ENCODE results near the gene GYPA. TPM values are rescaled to one million over a fixed set of nuclear protein-coding genes. Genes with fewer than 3 reads are reported as not detected.
A peak's percentile ranks its signal among the peaks of the same experiment; 100 is the strongest.
"Not testable (repeated sequence)": the region's sequence is repeated elsewhere in the genome, so short reads cannot be mapped to it uniquely, and the experiment has no call there.

The GYPA gene
- total and polyA plus RNA-seq, 3 experiments from 2014 or later, result not detected

DNA sequence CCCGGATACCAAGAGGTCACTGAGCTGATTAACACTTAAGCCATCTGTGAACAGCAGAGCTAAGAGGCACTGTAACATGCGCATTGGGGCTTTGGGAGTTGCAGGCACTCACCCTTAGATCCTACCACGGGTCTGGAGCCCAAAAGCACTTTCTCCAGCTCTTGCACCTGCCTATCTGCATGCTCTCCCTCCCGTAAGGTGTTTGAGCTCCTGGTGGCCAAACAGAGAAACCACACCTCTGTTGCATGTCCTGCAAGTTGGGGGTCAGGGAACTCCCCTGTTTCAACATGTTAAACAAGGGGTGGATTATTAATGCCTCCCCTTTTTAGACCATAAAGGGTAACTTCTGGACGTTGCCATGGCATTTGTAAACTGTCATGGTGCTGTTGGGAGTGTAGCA lies 49.8 kb downstream of the GYPA start:
- Mint-ChIP-seq H3K4me3 (no peak overlapping the region), H3K27me3 (peaks cover 0 to 8% of the 10 kb centered on the region in 2 donors), H3K4me1 (no peaks in the 10 kb centered on the region), H3K36me3 (no peaks in the 10 kb centered on the region), H3K9me3 (peaks cover 0 to 2% (median 0%) of the 10 kb centered on the region in 5 donors), H3K27ac (no peak overlapping the region)
- Histone ChIP-seq H3K36me3 (ENCODE audit: insufficient read depth, low read length) (no peaks in the 10 kb centered on the region), H3K4me1 (ENCODE audit: insufficient read depth, low read length) (no peaks in the 10 kb centered on the region), H3K4me3 (ENCODE audit: low read length) (no peak overlapping the region), H3K9me3 (ENCODE audit: low read length) (no peaks in the 10 kb centered on the region), H3K27ac (ENCODE audit: low read depth, low read length) (no peak overlapping the region), H3K27me3 (ENCODE audit: insufficient read depth, low read length, poor library complexity, severe bottlenecking) (no peaks in the 10 kb centered on the region)
- ChIA-PET CTCF (no interaction called here), POLR2A (no interaction called here)
- no peak for DNase-seq

DNA sequence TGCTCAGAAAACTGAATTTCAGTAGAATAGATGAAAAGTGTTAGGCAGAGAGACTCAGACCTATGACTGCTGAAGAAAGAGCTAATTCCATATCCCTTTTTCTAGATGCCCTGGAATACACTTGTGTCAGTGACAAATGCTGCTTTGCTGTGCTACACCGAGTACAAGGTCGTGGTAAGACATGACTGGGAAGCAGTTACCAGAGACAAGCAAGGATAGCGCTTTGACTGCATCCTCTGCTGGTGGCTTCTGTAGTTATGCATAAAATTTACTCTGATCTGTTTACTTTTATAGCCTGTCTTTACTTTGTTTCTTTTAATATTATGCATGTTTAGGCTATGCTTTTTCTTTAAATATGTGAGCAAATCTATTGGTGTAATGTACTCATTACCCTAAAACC lies 58.5 kb downstream of the GYPA start:
- H3K27ac ChIP-seq (ENCODE audit: low read depth, low read length); H3K36me3 Mint-ChIP-seq; H3K36me3 ChIP-seq (ENCODE audit: insufficient read depth, low read length); H3K27me3 ChIP-seq (ENCODE audit: insufficient read depth, low read length, poor library complexity, severe bottlenecking); H3K27ac Mint-ChIP-seq; H3K4me1 ChIP-seq (ENCODE audit: insufficient read depth, low read length); DNase-seq; H3K4me1 Mint-ChIP-seq; H3K9me3 Mint-ChIP-seq; CTCF ChIA-PET; H3K4me3 Mint-ChIP-seq; H3K27me3 Mint-ChIP-seq; H3K4me3 ChIP-seq (ENCODE audit: low read length); POLR2A ChIA-PET; H3K9me3 ChIP-seq (ENCODE audit: low read length): not testable (repeated sequence)

DNA sequence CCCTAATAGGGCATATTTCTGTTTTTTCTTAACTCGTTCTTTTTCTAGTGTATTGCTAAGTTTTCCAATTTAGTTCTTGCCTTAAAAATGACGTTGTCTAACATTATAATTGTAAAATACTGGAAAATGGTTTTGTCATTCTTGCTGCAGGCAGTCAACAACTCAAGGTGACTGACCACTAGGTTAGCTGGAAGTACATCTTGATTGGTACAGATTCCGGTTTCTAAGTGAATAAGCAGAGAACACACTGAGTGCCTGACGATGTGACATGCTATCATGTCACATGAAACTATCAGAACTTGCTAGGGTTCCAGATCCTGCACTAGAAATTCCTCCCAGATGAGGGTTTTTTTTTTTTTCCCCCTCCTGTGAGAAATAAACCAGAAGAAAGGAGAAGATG lies 60.4 kb downstream of the GYPA start:
- H3K27me3 Mint-ChIP-seq; H3K27ac Mint-ChIP-seq; H3K9me3 Mint-ChIP-seq; H3K27me3 ChIP-seq (ENCODE audit: insufficient read depth, low read length, poor library complexity, severe bottlenecking); H3K9me3 ChIP-seq (ENCODE audit: low read length); H3K4me1 Mint-ChIP-seq; CTCF ChIA-PET; H3K36me3 Mint-ChIP-seq; H3K27ac ChIP-seq (ENCODE audit: low read depth, low read length); DNase-seq; H3K4me1 ChIP-seq (ENCODE audit: insufficient read depth, low read length); H3K36me3 ChIP-seq (ENCODE audit: insufficient read depth, low read length); H3K4me3 ChIP-seq (ENCODE audit: low read length); H3K4me3 Mint-ChIP-seq; POLR2A ChIA-PET: not testable (repeated sequence)

DNA sequence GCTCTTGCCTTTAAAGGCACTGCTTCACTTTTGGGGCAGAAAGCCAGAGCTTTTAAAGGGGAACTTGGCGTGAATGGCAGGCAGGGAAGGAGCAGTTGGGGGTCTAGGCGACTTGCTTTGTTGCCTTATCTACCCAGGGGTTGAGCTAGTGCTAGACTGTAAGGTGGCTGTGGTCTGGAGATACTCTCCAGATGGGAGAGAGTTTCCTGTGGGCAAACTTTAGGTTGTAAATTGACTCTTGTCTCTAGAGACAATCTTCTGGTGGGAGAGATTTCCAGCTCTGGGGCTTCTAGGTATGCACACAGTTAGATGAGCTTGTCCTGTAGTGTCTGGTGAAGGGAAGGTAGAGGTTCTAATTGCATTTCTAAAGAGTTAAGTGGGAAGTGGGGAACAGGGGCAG lies 61.8 kb downstream of the GYPA start:
- H3K9me3 Mint-ChIP-seq; H3K4me1 Mint-ChIP-seq; H3K27me3 ChIP-seq (ENCODE audit: insufficient read depth, low read length, poor library complexity, severe bottlenecking); H3K36me3 Mint-ChIP-seq; H3K27me3 Mint-ChIP-seq; H3K4me3 ChIP-seq (ENCODE audit: low read length); CTCF ChIA-PET; H3K9me3 ChIP-seq (ENCODE audit: low read length); H3K4me3 Mint-ChIP-seq; H3K36me3 ChIP-seq (ENCODE audit: insufficient read depth, low read length); POLR2A ChIA-PET; H3K27ac ChIP-seq (ENCODE audit: low read depth, low read length); H3K4me1 ChIP-seq (ENCODE audit: insufficient read depth, low read length); DNase-seq: not testable (repeated sequence)
- H3K27ac Mint-ChIP-seq, result peak overlapping the region in 1 of 8 donors; percentile 5

DNA sequence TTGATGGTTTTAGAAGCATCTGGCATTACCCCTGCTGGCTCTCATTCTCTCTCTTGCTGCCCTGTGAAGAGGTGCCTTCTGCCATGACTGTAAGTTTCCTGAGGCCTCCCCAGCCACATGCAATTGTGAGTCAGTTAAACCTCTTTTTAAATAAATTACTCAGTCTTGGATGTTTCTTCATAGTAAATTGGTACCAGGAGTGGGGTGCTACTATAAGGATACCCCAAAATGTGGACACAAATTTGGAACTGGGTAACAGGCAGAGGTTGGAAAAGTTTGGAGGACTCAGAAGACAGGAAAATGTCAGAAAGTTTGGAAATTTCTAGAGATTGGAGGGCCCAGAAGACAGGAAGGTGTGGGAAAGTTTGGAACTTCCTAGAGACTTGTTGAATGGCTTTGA lies 79.0 kb downstream of the GYPA start:
- H3K36me3 Mint-ChIP-seq, CTCF ChIA-PET, H3K27me3 Mint-ChIP-seq: not testable (repeated sequence)

DNA sequence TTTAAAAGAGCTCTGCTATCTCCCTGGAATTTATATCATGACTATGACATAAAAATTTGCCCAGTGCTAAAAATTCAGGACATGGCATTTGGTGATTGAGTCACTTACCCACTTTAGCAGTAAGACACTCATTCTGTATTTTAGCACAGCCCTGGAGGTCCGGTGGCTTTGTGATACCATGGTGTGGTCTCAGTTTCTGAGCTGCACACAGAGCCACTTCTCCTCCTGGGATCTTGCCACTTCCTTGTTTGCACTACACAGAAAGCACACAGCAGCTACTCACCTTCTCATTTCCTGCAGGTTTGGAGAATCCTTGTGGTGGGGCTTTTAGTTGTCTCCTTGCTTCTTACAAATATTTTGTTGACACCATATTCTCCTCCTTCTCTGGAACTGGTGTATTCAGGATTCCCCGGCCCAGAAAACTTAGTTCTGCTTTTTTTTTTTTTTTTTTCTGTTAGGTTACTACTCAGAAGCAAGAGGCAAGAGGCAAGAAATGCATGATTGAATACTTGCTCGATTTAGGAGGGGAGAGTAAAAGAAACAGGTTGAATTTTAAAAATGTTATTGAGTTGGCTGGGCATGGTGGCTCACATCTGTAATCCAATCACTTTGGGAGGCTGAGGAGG lies 80.2 kb downstream of the GYPA start:
- H3K36me3 ChIP-seq (ENCODE audit: insufficient read depth, low read length); H3K27ac Mint-ChIP-seq; H3K4me1 Mint-ChIP-seq; POLR2A ChIA-PET; H3K4me3 ChIP-seq (ENCODE audit: low read length); H3K27ac ChIP-seq (ENCODE audit: low read depth, low read length); DNase-seq; H3K4me3 Mint-ChIP-seq; H3K36me3 Mint-ChIP-seq; H3K27me3 ChIP-seq (ENCODE audit: insufficient read depth, low read length, poor library complexity, severe bottlenecking); H3K27me3 Mint-ChIP-seq; H3K9me3 ChIP-seq (ENCODE audit: low read length); CTCF ChIA-PET; H3K4me1 ChIP-seq (ENCODE audit: insufficient read depth, low read length): not testable (repeated sequence)
- H3K9me3 Mint-ChIP-seq, result peaks cover 13 to 30% (median 18%) of the 10 kb centered on the region in 5 donors

More for the DNA sequence above, 79.0 kb downstream of the GYPA start:
- DNase-seq; H3K27ac Mint-ChIP-seq; H3K9me3 ChIP-seq (ENCODE audit: low read length); H3K27ac ChIP-seq (ENCODE audit: low read depth, low read length); H3K27me3 ChIP-seq (ENCODE audit: insufficient read depth, low read length, poor library complexity, severe bottlenecking); H3K4me1 Mint-ChIP-seq; H3K4me1 ChIP-seq (ENCODE audit: insufficient read depth, low read length); H3K4me3 Mint-ChIP-seq; H3K4me3 ChIP-seq (ENCODE audit: low read length); POLR2A ChIA-PET; H3K36me3 ChIP-seq (ENCODE audit: insufficient read depth, low read length): not testable (repeated sequence)
- peaks cover 13 to 30% (median 18%) of the 10 kb centered on the region in 5 donors for H3K9me3 Mint-ChIP-seq

Other genes with a start within 250 kb of the GYPA start
- 1 to 10 TPM; 2.1 to 2.9 TPM for gene GYPE, start 235.2 kb downstream of the GYPA start, total RNA-seq
- 3.6 TPM for gene GYPE, start 235.2 kb downstream of the GYPA start, polyA plus RNA-seq
- not detected for gene GYPB, start 121.3 kb downstream of the GYPA start, total RNA-seq
- not detected for gene GYPB, start 121.3 kb downstream of the GYPA start, polyA plus RNA-seq